ENCODE results near the gene SLC22A31.

GRCh38 chr16:89202422-89203215 lies 2.3 kb upstream of the SLC22A31 start:
- TF ChIP-seq CTCF (IDR thresholded peaks at IDR 0.05; ENCODE audit: low read depth, low read length) = no peak
- TF ChIP-seq EZH2phosphoT487 (IDR thresholded peaks at IDR 0.05; ENCODE audit: low read depth) = no peak
